IMR-90 (cell line): Measurements from ENCODE around the gene KCNMB1. TPM values are rescaled to one million over a fixed set of nuclear protein-coding genes. Genes with fewer than 3 reads are reported as not detected.

ENCODE experiments used
- ATAC-seq: fragments of 200-7000 bp; cut with Tn5 transposase; 2 replicates; pipeline ENCODE4 v1.9.1; 2020; ENCODE audit warnings: low read depth, mild to moderate bottlenecking, moderate library complexity
- BruUV-seq: library from RNA; stranded (reverse); fragments of 400-500 nt; replicated peaks from 2 replicates; lab custom pipeline; 2021; lab: Mats Ljungman, UMichigan
- CTCF ChIA-PET: fragments of 300-600 bp; formaldehyde crosslinking; extraction: SDS; loops from one replicate; lab custom pipeline; 2021; ENCODE audit warnings: antibody characterized with exemption; lab: Yijun Ruan, JAX
- POLR2A ChIA-PET: fragments of 300-600 bp; sonication (Branson Sonifier 250); formaldehyde crosslinking; loops from one replicate; lab custom pipeline; 2022; ENCODE audit warnings: antibody characterized with exemption; ENCODE audit not compliant: unreplicated experiment; lab: Charles Lee
- DNase-seq: peaks from one replicate; pipeline ENCODE4 v3.0.0; 2013
- H2AFZ ChIP-seq: replicated peaks from 2 replicates; pipeline ENCODE3; 2013; ENCODE audit warnings: low read length, mild to moderate bottlenecking; ENCODE audit not compliant: poor library complexity
- H2AK5ac ChIP-seq: 2 replicates; pipeline ENCODE4 v1.6.1; 2013; ENCODE audit warnings: low read depth, low read length, inconsistent platforms
- H2AK9ac ChIP-seq: replicated peaks from 2 replicates; pipeline ENCODE3; 2013; ENCODE audit warnings: mild to moderate bottlenecking, low read depth, low read length, moderate library complexity; ENCODE audit not compliant: poor library complexity
- H2BK120ac ChIP-seq: 2 replicates; pipeline ENCODE4 v1.6.1; 2013; ENCODE audit warnings: low read depth, low read length, inconsistent platforms
- H2BK15ac ChIP-seq: 3 replicates; pipeline ENCODE4 v1.6.1; 2013; ENCODE audit warnings: low read depth, low read length, inconsistent platforms
- H2BK20ac ChIP-seq: 2 replicates; pipeline ENCODE4 v1.6.1; 2013; ENCODE audit warnings: low read depth, mild to moderate bottlenecking, inconsistent platforms, low read length, moderate library complexity
- H2BK5ac ChIP-seq: 2 replicates; pipeline ENCODE4 v1.6.1; 2013; ENCODE audit warnings: mild to moderate bottlenecking, low read depth, low read length, inconsistent platforms; ENCODE audit not compliant: poor library complexity, severe bottlenecking
- H3K14ac ChIP-seq: replicated peaks from 2 replicates; pipeline ENCODE4 v1.6.1; 2013; ENCODE audit warnings: low read depth, low read length, inconsistent platforms
- H3K18ac ChIP-seq: 2 replicates; pipeline ENCODE4 v1.6.1; 2013; ENCODE audit warnings: low read depth, low read length, control low read depth
- H3K23ac ChIP-seq: 2 replicates; pipeline ENCODE4 v1.6.1; 2013; ENCODE audit warnings: low read depth, low read length, inconsistent platforms
- H3K27ac ChIP-seq: 2 replicates; pipeline ENCODE4 v1.5.1; 2013; ENCODE audit warnings: mild to moderate bottlenecking, control low read depth, low read length; ENCODE audit not compliant: insufficient read depth
- H3K27me3 ChIP-seq: 2 replicates; pipeline ENCODE4 v1.6.1; 2013; ENCODE audit warnings: low read length; ENCODE audit not compliant: control insufficient read depth, insufficient read depth
- H3K36me3 ChIP-seq: 2 replicates; pipeline ENCODE4 v1.6.1; 2013; ENCODE audit warnings: low read length, mixed read lengths; ENCODE audit not compliant: control insufficient read depth, insufficient read depth
- H3K4ac ChIP-seq: 2 replicates; pipeline ENCODE4 v1.6.1; 2013; ENCODE audit warnings: low read depth, low read length, inconsistent platforms
- H3K4me1 ChIP-seq: 2 replicates; pipeline ENCODE4 v1.6.1; 2013; ENCODE audit warnings: low read length, mixed read lengths; ENCODE audit not compliant: control insufficient read depth, insufficient read depth
- H3K4me2 ChIP-seq: 2 replicates; pipeline ENCODE4 v1.6.1; 2013; ENCODE audit warnings: low read depth, mild to moderate bottlenecking, control low read depth, low read length, moderate library complexity
- H3K4me3 ChIP-seq: 2 replicates; pipeline ENCODE4 v1.5.1; 2013; ENCODE audit warnings: low read depth, mild to moderate bottlenecking, control low read depth, low read length, moderate library complexity; ENCODE audit not compliant: insufficient read depth
- H3K56ac ChIP-seq: 2 replicates; pipeline ENCODE4 v1.6.1; 2013; ENCODE audit warnings: low read length, inconsistent platforms; ENCODE audit not compliant: insufficient read depth; ENCODE audit errors: extremely low read depth
- H3K79me1 ChIP-seq, 2 experiments: 2 replicates each; pipeline ENCODE4 v1.6.1; 2013; ENCODE audit warnings: low read length in 2 of 2, inconsistent platforms in 1 of 2, low read depth in 1 of 2
- H3K9ac ChIP-seq: 2 replicates; pipeline ENCODE4 v1.6.1; 2013; ENCODE audit warnings: low read depth, low read length, control low read depth
- H3K9me1 ChIP-seq: 2 replicates; pipeline ENCODE4 v1.6.1; 2013; ENCODE audit warnings: low read length, inconsistent platforms; ENCODE audit not compliant: insufficient read depth
- H3K9me3 ChIP-seq: 2 replicates; pipeline ENCODE4 v1.6.1; 2013; ENCODE audit warnings: low read length; ENCODE audit not compliant: control insufficient read depth, insufficient read depth
- H4K20me1 ChIP-seq: 2 replicates; pipeline ENCODE4 v1.6.1; 2013; ENCODE audit warnings: low read length, inconsistent platforms; ENCODE audit not compliant: insufficient read depth
- H4K5ac ChIP-seq: 2 replicates; pipeline ENCODE4 v1.6.1; 2013; ENCODE audit warnings: mild to moderate bottlenecking, low read depth, low read length, control low read depth
- H4K8ac ChIP-seq, 2 experiments: 2 replicates each; pipeline ENCODE4 v1.6.1; 2013; ENCODE audit warnings: low read depth in 2 of 2, low read length in 2 of 2, control low read depth in 1 of 2, inconsistent platforms in 1 of 2
- H4K91ac ChIP-seq: 2 replicates; pipeline ENCODE4 v1.6.1; 2013; ENCODE audit warnings: low read depth, low read length, inconsistent platforms; ENCODE audit not compliant: insufficient read depth
- BHLHE40 ChIP-seq: fragments of 150-350 bp; IDR thresholded peaks from 2 replicates; pipeline ENCODE4 v1.6.1; 2016; ENCODE audit warnings: mild to moderate bottlenecking, low read depth, low read length
- CEBPB ChIP-seq: IDR thresholded peaks from 2 replicates; pipeline ENCODE4 v1.6.1; 2012; ENCODE audit warnings: low read depth, low read length, improper control_type of control experiment
- CHD1 ChIP-seq: IDR thresholded peaks from 2 replicates; pipeline ENCODE4 v1.6.1; 2012; ENCODE audit warnings: low read depth, low read length, improper control_type of control experiment
- FOS ChIP-seq: fragments of 150-350 bp; IDR thresholded peaks from 2 replicates; pipeline ENCODE4 v1.6.1; 2016; ENCODE audit warnings: low read depth, low read length
- MAFK ChIP-seq: IDR thresholded peaks from 2 replicates; pipeline ENCODE4 v1.6.1; 2012; ENCODE audit warnings: low read depth, low read length, improper control_type of control experiment
- MAZ ChIP-seq: IDR thresholded peaks from 2 replicates; pipeline ENCODE4 v1.6.1; 2012; ENCODE audit warnings: low read depth, mild to moderate bottlenecking, low read length, improper control_type of control experiment, moderate library complexity, borderline replicate concordance
- MXI1 ChIP-seq: IDR thresholded peaks from 2 replicates; pipeline ENCODE4 v1.6.1; 2012; ENCODE audit warnings: low read depth, mild to moderate bottlenecking, low read length, moderate library complexity, borderline replicate concordance
- NFE2L2 ChIP-seq: fragments of 150-350 bp; IDR thresholded peaks from 2 replicates; pipeline ENCODE4 v1.6.1; 2016; ENCODE audit warnings: low read depth, mild to moderate bottlenecking, low read length
- POLR2A ChIP-seq: IDR thresholded peaks from 2 replicates; pipeline ENCODE4 v1.6.1; 2012; ENCODE audit warnings: mild to moderate bottlenecking, low read depth, low read length
- RAD21 ChIP-seq: IDR thresholded peaks from 2 replicates; pipeline ENCODE4 v1.6.1; 2012; ENCODE audit warnings: low read length, improper control_type of control experiment
- RCOR1 ChIP-seq: IDR thresholded peaks from 2 replicates; pipeline ENCODE4 v1.6.1; 2012; ENCODE audit warnings: mild to moderate bottlenecking, low read length, improper control_type of control experiment; ENCODE audit not compliant: insufficient replicate concordance
- RFX5 ChIP-seq: IDR thresholded peaks from 2 replicates; pipeline ENCODE4 v1.8.0; 2012; ENCODE audit warnings: low read depth, mild to moderate bottlenecking, low read length, moderate library complexity
- SMC3 ChIP-seq: fragments of 150-350 bp; IDR thresholded peaks from 2 replicates; pipeline ENCODE4 v1.6.1; 2016; ENCODE audit warnings: low read depth, mild to moderate bottlenecking, antibody characterized with exemption, low read length, moderate library complexity
- WGBS, 2 experiments: methylation state at CpG; one replicate each; pipeline versions ENCODE4 v1.1.5 to v1.1.7; 2013; ENCODE audit warnings: missing lambda C conversion rate in 2 of 2; ENCODE audit not compliant: insufficient read length in 1 of 2; ENCODE audit errors: extremely low coverage in 2 of 2; 5-methylcytosine and 5-hydroxymethylcytosine counted together
- dilution Hi-C: fragments of 300-500 bp; cut with HindIII; formaldehyde crosslinking; loops from one replicate; pipeline ENCODE4 v1.14.3; 2018; ENCODE audit warnings: low sequenced_read_pairs; ENCODE audit not compliant: unreplicated experiment
- in situ Hi-C: fragments of 300-500 bp; cut with MboI; formaldehyde crosslinking; loops from 3 replicates; pipeline ENCODE4 v1.14.3; 2019; ENCODE audit warnings: low sequenced_read_pairs, inconsistent platforms, mixed read lengths
- intact Hi-C: fragments of 100-400 bp; cut with micrococcal nuclease; formaldehyde crosslinking; loops from 2 replicates; pipeline ENCODE4 v1.10.0; 2022
- polyA plus RNA-seq, 3 experiments: library from polyadenylated mRNA; depleted of rRNA; stranded (reverse); fragments of >200 nt; gene quantifications; 2 replicates each; pipeline ENCODE4 v1.2.3, GENCODE V29; 2012; ENCODE audit warnings: low replicate concordance in 1 of 3
- total RNA-seq: library from RNA; depleted of rRNA; stranded (reverse); fragments of >200 nt; gene quantifications from 2 replicates; pipeline ENCODE4 v1.2.3, GENCODE V29; 2012
- TF ChIP-seq, protein P1 (sequence below): conservative IDR thresholded peaks from 2 replicates; pipeline ENCODE4 v1.5.1; 2012; ENCODE audit warnings: mild to moderate bottlenecking, low read depth, low read length, improper control_type of control experiment
- TF ChIP-seq, protein P2 (sequence below): fragments of 150-350 bp; IDR thresholded peaks from 2 replicates; pipeline ENCODE4 v1.6.1; 2016; ENCODE audit warnings: low read depth, mild to moderate bottlenecking, low read length, moderate library complexity, borderline replicate concordance

The KCNMB1 gene
- total and polyA plus RNA-seq, 2 of the 4 experiments (the other 2 are of a cell fraction) = not detected

DNA sequence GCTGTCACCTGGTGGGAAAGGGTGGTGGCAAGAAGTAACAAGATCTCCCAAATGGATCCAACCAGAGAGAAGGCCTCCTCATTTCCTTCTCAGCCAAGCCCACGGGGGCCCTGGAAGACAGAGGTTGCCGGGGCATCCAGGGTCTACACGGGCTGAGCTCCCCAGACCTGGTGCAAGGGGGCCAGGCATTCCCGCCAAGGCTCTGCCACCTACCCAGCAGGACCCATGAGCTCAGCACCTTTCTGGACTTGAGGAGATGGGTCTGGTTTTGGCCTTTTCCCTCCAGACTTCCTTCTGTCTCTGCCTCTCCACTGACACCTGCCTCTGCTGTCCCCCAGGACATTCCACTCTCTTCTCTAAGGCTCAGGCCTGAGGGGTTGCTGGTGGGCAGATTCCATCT lies 42.4 kb upstream of the KCNMB1 start:
- BruUV-seq = no TSS peak

More for the DNA sequence above, 42.4 kb upstream of the KCNMB1 start:
- Histone ChIP-seq H2BK120ac (no peak overlapping the region), H3K4ac (no peak overlapping the region), H3K9me1 (no peaks in the 10 kb centered on the region), H3K79me1 (no peaks in the 10 kb centered on the region), H3K4me2 (no peak overlapping the region), H3K23ac (no peak overlapping the region), H3K56ac (no peak overlapping the region), H2BK15ac (no peak overlapping the region), H3K14ac (no peak overlapping the region), H2AFZ (no peak overlapping the region), H2AK9ac (no peak overlapping the region), H3K18ac (no peak overlapping the region), H3K4me3 (no peak overlapping the region), H2BK5ac (no peak overlapping the region), H3K27ac (no peak overlapping the region), H3K9me3 (no peaks in the 10 kb centered on the region), H3K4me1 (no peaks in the 10 kb centered on the region), H4K91ac (no peak overlapping the region), H4K20me1 (no peaks in the 10 kb centered on the region), H4K5ac (no peak overlapping the region), H2AK5ac (no peak overlapping the region), H4K8ac (no peak overlapping the region), H3K27me3 (peaks cover 3% of the 10 kb centered on the region; the same call in 1 of the 2 replicates), H3K9ac (no peak overlapping the region), H3K36me3 (no peaks in the 10 kb centered on the region), H2BK20ac (no peak overlapping the region)
- DNase-seq = no peak
- no CpG with 5 or more reads among the region's 4 CpGs for WGBS, 2 experiments
- CTCF ChIA-PET = interaction anchor here (1.0 kb wide), 1 partner anchor 10 kb away, joined by 4 read pairs; no protein-coding TSS in a partner anchor
- in situ Hi-C loops (no loop called here), intact Hi-C loops (loop anchor here (10.0 kb wide), 1 partner anchor 363 kb away; no protein-coding TSS in a partner anchor), dilution Hi-C loops (no loop called here)
- POLR2A ChIA-PET = no interaction called here
- TF ChIP-seq CEBPB (no peak), BHLHE40 (no peak), MAZ (no peak), MXI1 (no peak), MAFK (no peak), FOS (no peak), RCOR1 (no peak), SMC3 (no peak), RFX5 (no peak), NFE2L2 (no peak), RAD21 (no peak), POLR2A (no peak), CHD1 (no peak)
- TF ChIP-seq, protein P1, sequence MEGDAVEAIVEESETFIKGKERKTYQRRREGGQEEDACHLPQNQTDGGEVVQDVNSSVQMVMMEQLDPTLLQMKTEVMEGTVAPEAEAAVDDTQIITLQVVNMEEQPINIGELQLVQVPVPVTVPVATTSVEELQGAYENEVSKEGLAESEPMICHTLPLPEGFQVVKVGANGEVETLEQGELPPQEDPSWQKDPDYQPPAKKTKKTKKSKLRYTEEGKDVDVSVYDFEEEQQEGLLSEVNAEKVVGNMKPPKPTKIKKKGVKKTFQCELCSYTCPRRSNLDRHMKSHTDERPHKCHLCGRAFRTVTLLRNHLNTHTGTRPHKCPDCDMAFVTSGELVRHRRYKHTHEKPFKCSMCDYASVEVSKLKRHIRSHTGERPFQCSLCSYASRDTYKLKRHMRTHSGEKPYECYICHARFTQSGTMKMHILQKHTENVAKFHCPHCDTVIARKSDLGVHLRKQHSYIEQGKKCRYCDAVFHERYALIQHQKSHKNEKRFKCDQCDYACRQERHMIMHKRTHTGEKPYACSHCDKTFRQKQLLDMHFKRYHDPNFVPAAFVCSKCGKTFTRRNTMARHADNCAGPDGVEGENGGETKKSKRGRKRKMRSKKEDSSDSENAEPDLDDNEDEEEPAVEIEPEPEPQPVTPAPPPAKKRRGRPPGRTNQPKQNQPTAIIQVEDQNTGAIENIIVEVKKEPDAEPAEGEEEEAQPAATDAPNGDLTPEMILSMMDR = no peak
- TF ChIP-seq, protein P2, sequence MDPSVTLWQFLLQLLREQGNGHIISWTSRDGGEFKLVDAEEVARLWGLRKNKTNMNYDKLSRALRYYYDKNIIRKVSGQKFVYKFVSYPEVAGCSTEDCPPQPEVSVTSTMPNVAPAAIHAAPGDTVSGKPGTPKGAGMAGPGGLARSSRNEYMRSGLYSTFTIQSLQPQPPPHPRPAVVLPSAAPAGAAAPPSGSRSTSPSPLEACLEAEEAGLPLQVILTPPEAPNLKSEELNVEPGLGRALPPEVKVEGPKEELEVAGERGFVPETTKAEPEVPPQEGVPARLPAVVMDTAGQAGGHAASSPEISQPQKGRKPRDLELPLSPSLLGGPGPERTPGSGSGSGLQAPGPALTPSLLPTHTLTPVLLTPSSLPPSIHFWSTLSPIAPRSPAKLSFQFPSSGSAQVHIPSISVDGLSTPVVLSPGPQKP = no peak
- no peak for ATAC-seq
